ENCODE measurements around the gene DMD. TPM values are rescaled to one million over a fixed set of nuclear protein-coding genes. Genes with fewer than 3 reads are reported as not detected.
"Not testable (repeated sequence)": the region's sequence is repeated elsewhere in the genome, so short reads cannot be mapped to it uniquely, and the experiment has no call there.

Gene DMD
- total RNA-seq, 2 donors from 2014 or later: 10.0 to 28.8 TPM

GRCh38 chrX:31421441-31421840 is 1789.9 kb downstream of the DMD start:
- intact Hi-C loops (cut with DNase I, micrococcal nuclease): no loop called here
- ATAC-seq (no peak), DNase-seq (no peak)

DNA sequence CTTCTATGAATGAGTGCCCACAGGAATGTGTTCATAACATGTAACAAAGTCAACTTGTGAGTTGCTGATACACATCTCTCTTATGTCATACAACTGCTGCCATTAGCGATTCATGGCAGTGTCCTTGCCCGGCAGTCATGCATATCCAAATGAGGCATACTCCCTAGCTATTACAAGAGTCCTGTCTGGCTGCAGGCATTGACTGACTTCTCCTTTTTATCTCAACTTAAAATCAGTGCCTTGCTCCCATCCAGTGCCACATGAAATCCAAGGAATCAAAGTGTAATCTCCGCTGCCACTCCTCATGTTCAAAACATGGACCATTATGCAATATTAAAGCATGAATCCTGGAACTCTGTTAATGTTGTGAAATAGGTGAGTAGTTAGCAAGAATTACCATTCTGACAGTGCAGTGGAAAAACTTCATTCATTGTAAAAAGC is 1790.6 kb downstream of the DMD start:
- intact Hi-C loops (cut with DNase I, micrococcal nuclease): no loop called here
- ATAC-seq: no peak
- no peak for DNase-seq

GRCh38 chrX:31420302-31420701 is 1791.0 kb downstream of the DMD start:
- intact Hi-C loops (cut with DNase I, micrococcal nuclease): no loop called here
- no peak for DNase-seq
- no peak for ATAC-seq

- no peak for ATAC-seq
- intact Hi-C loops (cut with DNase I, micrococcal nuclease): no loop called here
- no peak for DNase-seq
Observed at GRCh38 chrX:31397119-31397518, 1814.2 kb downstream of the DMD start.

DNA sequence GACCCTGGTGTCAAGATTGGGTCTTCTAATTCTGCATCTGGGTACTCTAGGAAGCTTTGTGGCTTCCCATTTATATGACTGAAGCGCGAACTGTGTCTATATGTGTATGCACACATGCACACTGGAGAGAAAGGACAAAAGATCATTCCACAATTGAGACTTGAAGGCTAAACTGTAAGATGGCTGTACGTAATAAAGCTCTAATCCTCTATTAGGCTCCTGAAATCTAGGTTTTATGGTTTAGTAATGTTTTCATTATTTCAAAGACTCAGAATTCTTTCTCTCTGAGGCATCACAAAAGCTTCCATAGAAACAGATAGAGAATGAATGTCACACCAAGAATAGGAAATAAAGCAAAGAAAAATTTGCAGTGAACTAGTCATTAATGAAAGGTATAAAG is 1818.8 kb downstream of the DMD start:
- DNase-seq (no peak), ATAC-seq (no peak)
- intact Hi-C loops (cut with DNase I, micrococcal nuclease): no loop called here

DNA sequence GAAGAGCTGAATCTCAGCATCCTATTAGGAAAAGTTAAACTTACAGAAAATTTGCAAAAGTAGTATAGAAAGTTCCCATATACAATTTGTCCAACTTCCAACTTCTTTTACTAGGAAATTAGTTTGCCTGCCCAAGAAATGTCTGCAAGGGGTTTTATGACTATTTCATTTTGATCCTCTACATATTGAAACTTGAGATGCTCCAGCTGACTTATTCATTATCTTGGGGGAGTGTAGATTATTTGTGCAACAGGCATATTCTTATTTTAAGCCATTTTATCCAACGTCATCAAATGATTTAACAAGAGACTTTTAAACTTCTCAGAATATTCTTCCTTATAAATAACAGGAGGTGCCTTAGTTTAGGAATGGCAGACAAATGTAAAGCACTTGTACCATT is 1822.4 kb downstream of the DMD start:
- ATAC-seq (no peak), DNase-seq (no peak)
- intact Hi-C loops (cut with DNase I, micrococcal nuclease): no loop called here

DNA sequence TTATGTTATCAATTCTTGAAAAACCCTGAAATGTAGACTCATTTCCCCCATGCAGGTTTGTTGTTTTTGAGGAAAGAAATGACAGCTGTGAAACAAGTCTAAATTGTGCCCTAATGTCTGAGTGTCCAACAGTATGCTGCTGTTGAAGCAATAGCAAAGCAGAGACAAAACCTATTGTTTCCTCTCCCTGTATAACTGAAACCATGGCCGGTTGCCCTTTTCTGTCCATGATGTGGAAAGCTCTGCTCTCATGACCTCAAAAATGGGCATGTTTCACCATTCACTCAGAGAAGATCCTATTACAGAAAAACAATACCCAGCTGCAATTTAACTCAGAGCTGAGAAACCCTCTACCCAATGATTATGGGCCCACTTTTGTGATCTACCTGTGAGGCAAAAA is 1826.9 kb downstream of the DMD start:
- intact Hi-C loops (cut with DNase I, micrococcal nuclease): no loop called here

DNA sequence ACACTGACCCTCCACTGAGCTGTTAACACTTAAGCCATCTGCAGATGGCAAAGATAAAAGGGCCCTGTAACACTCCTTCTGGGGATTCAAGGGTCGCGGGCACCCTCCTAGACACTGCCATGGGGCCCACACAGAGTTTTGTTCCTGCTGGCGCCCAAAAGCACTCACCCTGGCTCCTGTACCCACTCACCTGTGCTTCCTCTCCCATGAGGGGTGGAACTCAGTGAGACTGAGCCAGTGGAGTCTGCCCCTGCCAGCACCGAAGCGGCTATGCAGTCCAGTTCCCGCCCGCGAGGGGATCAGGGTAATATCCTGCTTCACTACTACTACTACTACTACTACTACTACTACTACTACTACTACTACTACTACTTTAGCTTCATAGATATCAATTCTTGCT is 1827.4 kb downstream of the DMD start:
- ATAC-seq (no peak), DNase-seq (no peak)
- intact Hi-C loops (cut with DNase I, micrococcal nuclease): no loop called here

More for the DNA sequence above, 1826.9 kb downstream of the DMD start:
- ATAC-seq: no peak
- DNase-seq: no peak

GRCh38 chrX:31378973-31379372 is 1832.4 kb downstream of the DMD start:
- ATAC-seq; intact Hi-C loops (cut with DNase I, micrococcal nuclease): not testable (repeated sequence)

GRCh38 chrX:31377821-31378220 is 1833.5 kb downstream of the DMD start:
- ATAC-seq; intact Hi-C loops (cut with DNase I, micrococcal nuclease): not testable (repeated sequence)

More at GRCh38 chrX:31378973-31379372, 1832.4 kb downstream of the DMD start:
- DNase-seq: not testable (repeated sequence)

GRCh38 chrX:31376408-31377022 is 1834.8 kb downstream of the DMD start:
- DNase-seq (no peak), ATAC-seq (no peak)
- intact Hi-C loops (cut with DNase I, micrococcal nuclease): no loop called here

More at GRCh38 chrX:31377821-31378220, 1833.5 kb downstream of the DMD start:
- not testable (repeated sequence) for DNase-seq

GRCh38 chrX:31374786-31375185 is 1836.6 kb downstream of the DMD start:
- no peak for DNase-seq
- intact Hi-C loops (cut with DNase I, micrococcal nuclease): no loop called here
- no peak for ATAC-seq

GRCh38 chrX:31371956-31372355 is 1839.4 kb downstream of the DMD start:
- ATAC-seq (no peak), DNase-seq (no peak)
- intact Hi-C loops (cut with DNase I, micrococcal nuclease): no loop called here

DNA sequence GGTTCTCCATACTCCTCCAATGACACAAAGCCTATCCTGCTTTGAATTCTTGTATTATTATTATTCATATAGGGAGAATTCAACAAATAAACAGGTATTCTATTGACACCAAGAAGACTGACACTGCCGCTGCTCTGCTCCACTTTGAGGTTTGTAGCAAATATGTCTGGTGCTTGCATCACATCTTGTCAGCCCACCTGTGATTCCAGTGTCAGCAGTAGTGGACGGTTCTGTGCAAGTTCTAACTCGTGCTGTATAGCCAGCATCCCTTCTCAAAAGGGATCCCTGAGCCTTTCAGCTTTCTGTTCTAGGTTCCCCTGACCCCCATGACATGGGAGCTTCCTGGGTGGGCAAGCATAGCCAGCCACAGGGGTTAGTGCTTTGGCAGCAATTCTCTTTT is 1843.5 kb downstream of the DMD start:
- DNase-seq (no peak), ATAC-seq (no peak)
- intact Hi-C loops (cut with DNase I, micrococcal nuclease): no loop called here

DNA sequence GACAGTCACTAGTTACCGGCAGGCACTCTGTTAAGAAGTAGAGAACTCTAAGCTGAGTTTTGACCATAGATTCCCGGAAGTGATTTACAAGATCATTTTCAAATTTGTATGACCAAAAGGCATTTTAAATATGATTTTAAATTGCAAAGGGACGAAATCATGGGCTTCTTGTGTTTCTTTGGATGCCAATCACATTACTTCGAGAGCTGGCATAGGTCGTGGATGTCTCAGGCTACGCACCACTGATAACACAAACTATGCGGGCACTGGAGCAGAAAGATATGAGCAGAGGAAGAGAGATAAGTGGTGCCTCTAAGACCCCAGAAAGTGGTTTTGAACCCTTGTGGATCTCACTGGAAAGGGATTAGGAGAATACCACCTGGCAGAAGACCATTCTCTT is 1845.3 kb downstream of the DMD start:
- intact Hi-C loops (cut with DNase I, micrococcal nuclease): no loop called here
- ATAC-seq: no peak
- DNase-seq: no peak

DNA sequence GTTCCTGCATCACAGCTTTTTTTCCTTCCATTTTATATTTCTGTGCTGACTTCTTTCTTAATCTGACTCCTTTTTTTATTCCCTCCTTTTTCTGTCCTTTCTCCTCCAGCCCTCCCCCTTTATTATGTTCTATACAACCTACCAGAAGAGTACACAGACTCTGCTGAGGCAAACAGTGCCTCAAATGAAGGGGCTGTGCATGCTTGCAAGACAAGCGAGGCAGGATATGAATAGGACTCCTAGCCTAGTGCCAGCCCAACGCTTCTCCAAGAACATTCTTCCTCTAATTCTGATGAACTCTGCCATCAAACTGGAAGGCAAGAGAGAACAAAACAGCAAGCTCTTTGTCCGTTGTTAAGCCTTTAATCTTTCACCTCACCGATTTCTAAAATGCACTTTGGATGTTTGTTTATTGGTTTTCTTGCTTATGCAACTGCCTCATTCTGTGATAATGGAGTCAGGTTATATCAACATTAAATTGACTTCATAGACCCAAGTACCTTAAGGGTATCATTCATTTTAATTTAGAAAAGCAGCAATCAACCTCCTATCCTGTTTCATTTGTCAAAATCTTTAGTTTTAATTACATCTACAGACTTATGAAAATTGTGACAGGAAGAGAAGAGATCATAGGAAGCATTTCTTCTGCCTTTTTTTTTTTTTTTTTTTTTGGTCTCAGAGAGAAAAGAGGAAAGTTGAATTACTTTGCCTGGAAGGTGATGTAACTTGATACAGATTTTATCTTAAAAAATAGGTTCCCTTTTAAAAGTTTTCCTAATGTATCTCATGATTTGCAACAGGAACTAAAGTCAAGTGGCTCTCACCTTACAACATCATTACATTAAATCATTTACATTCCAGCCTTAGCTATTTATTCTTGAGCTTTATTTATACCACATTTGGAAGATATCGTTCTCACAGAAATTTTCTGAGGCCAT is 1854.8 kb downstream of the DMD start:
- intact Hi-C loops (cut with DNase I, micrococcal nuclease): no loop called here
- ATAC-seq (no peak), DNase-seq (no peak)

GRCh38 chrX:31355206-31355955 is 1856.0 kb downstream of the DMD start:
- no peak for DNase-seq
- intact Hi-C loops (cut with DNase I, micrococcal nuclease): no loop called here
- ATAC-seq: no peak

DNA sequence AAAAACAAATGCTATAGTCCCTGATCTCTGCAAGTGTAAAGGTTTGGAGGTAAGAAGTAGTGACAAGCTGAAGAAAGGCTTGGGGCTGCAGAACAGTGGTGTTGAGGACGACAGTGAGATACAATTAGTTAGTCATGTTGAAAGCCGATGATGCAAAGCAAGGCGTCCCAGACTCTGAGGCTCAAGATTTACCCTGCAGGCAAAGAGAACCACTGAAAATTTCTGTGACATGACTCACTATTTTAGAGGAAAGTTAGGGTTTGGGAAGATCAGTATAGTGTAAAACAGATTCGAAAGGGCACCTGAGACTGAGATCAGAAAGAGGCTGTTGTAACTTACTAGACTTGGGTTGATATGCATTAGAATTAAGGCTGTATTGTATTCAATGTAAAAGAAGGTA is 1858.3 kb downstream of the DMD start:
- no peak for DNase-seq
- intact Hi-C loops (cut with DNase I, micrococcal nuclease): no loop called here
- no peak for ATAC-seq

- DNase-seq: no peak
- intact Hi-C loops (cut with DNase I, micrococcal nuclease): no loop called here
- ATAC-seq: no peak
Observed at GRCh38 chrX:31350808-31351074, 1860.6 kb downstream of the DMD start.

- DNase-seq (no peak), ATAC-seq (no peak)
- intact Hi-C loops (cut with DNase I, micrococcal nuclease): no loop called here
Observed at GRCh38 chrX:31349515-31349914, 1861.8 kb downstream of the DMD start.
